IMR-90 (cell line): Measurements from ENCODE around the gene WBP1L. TPM values are rescaled to one million over a fixed set of nuclear protein-coding genes. Genes with fewer than 3 reads are reported as not detected.

Source experiments
- ATAC-seq: fragments of 200-7000 bp; cut with Tn5 transposase; 2 replicates; pipeline ENCODE4 v1.9.1; 2020; ENCODE audit warnings: low read depth, mild to moderate bottlenecking, moderate library complexity
- BruUV-seq: library from RNA; stranded (reverse); fragments of 400-500 nt; replicated peaks from 2 replicates; lab custom pipeline; 2021; lab: Mats Ljungman, UMichigan
- CTCF ChIA-PET: fragments of 300-600 bp; formaldehyde crosslinking; extraction: SDS; loops from one replicate; lab custom pipeline; 2021; ENCODE audit warnings: antibody characterized with exemption; lab: Yijun Ruan, JAX
- POLR2A ChIA-PET: fragments of 300-600 bp; sonication (Branson Sonifier 250); formaldehyde crosslinking; loops from one replicate; lab custom pipeline; 2022; ENCODE audit warnings: antibody characterized with exemption; ENCODE audit not compliant: unreplicated experiment; lab: Charles Lee
- DNase-seq: peaks from one replicate; pipeline ENCODE4 v3.0.0; 2013
- H2AFZ ChIP-seq: replicated peaks from 2 replicates; pipeline ENCODE3; 2013; ENCODE audit warnings: low read length, mild to moderate bottlenecking; ENCODE audit not compliant: poor library complexity
- H2AK5ac ChIP-seq: 2 replicates; pipeline ENCODE4 v1.6.1; 2013; ENCODE audit warnings: low read depth, low read length, inconsistent platforms
- H2AK9ac ChIP-seq: replicated peaks from 2 replicates; pipeline ENCODE3; 2013; ENCODE audit warnings: mild to moderate bottlenecking, low read depth, low read length, moderate library complexity; ENCODE audit not compliant: poor library complexity
- H2BK120ac ChIP-seq: 2 replicates; pipeline ENCODE4 v1.6.1; 2013; ENCODE audit warnings: low read depth, low read length, inconsistent platforms
- H2BK15ac ChIP-seq: 3 replicates; pipeline ENCODE4 v1.6.1; 2013; ENCODE audit warnings: low read depth, low read length, inconsistent platforms
- H2BK20ac ChIP-seq: 2 replicates; pipeline ENCODE4 v1.6.1; 2013; ENCODE audit warnings: low read depth, mild to moderate bottlenecking, inconsistent platforms, low read length, moderate library complexity
- H2BK5ac ChIP-seq: 2 replicates; pipeline ENCODE4 v1.6.1; 2013; ENCODE audit warnings: mild to moderate bottlenecking, low read depth, low read length, inconsistent platforms; ENCODE audit not compliant: poor library complexity, severe bottlenecking
- H3K14ac ChIP-seq: replicated peaks from 2 replicates; pipeline ENCODE4 v1.6.1; 2013; ENCODE audit warnings: low read depth, low read length, inconsistent platforms
- H3K18ac ChIP-seq: 2 replicates; pipeline ENCODE4 v1.6.1; 2013; ENCODE audit warnings: low read depth, low read length, control low read depth
- H3K23ac ChIP-seq: 2 replicates; pipeline ENCODE4 v1.6.1; 2013; ENCODE audit warnings: low read depth, low read length, inconsistent platforms
- H3K27ac ChIP-seq: 2 replicates; pipeline ENCODE4 v1.5.1; 2013; ENCODE audit warnings: mild to moderate bottlenecking, control low read depth, low read length; ENCODE audit not compliant: insufficient read depth
- H3K27me3 ChIP-seq: 2 replicates; pipeline ENCODE4 v1.6.1; 2013; ENCODE audit warnings: low read length; ENCODE audit not compliant: control insufficient read depth, insufficient read depth
- H3K36me3 ChIP-seq: 2 replicates; pipeline ENCODE4 v1.6.1; 2013; ENCODE audit warnings: low read length, mixed read lengths; ENCODE audit not compliant: control insufficient read depth, insufficient read depth
- H3K4ac ChIP-seq: 2 replicates; pipeline ENCODE4 v1.6.1; 2013; ENCODE audit warnings: low read depth, low read length, inconsistent platforms
- H3K4me1 ChIP-seq: 2 replicates; pipeline ENCODE4 v1.6.1; 2013; ENCODE audit warnings: low read length, mixed read lengths; ENCODE audit not compliant: control insufficient read depth, insufficient read depth
- H3K4me2 ChIP-seq: 2 replicates; pipeline ENCODE4 v1.6.1; 2013; ENCODE audit warnings: low read depth, mild to moderate bottlenecking, control low read depth, low read length, moderate library complexity
- H3K4me3 ChIP-seq: 2 replicates; pipeline ENCODE4 v1.5.1; 2013; ENCODE audit warnings: low read depth, mild to moderate bottlenecking, control low read depth, low read length, moderate library complexity; ENCODE audit not compliant: insufficient read depth
- H3K56ac ChIP-seq: 2 replicates; pipeline ENCODE4 v1.6.1; 2013; ENCODE audit warnings: low read length, inconsistent platforms; ENCODE audit not compliant: insufficient read depth; ENCODE audit errors: extremely low read depth
- H3K79me1 ChIP-seq, 2 experiments: 2 replicates each; pipeline ENCODE4 v1.6.1; 2013; ENCODE audit warnings: low read length in 2 of 2, inconsistent platforms in 1 of 2, low read depth in 1 of 2
- H3K9ac ChIP-seq: 2 replicates; pipeline ENCODE4 v1.6.1; 2013; ENCODE audit warnings: low read depth, low read length, control low read depth
- H3K9me1 ChIP-seq: 2 replicates; pipeline ENCODE4 v1.6.1; 2013; ENCODE audit warnings: low read length, inconsistent platforms; ENCODE audit not compliant: insufficient read depth
- H3K9me3 ChIP-seq: 2 replicates; pipeline ENCODE4 v1.6.1; 2013; ENCODE audit warnings: low read length; ENCODE audit not compliant: control insufficient read depth, insufficient read depth
- H4K20me1 ChIP-seq: 2 replicates; pipeline ENCODE4 v1.6.1; 2013; ENCODE audit warnings: low read length, inconsistent platforms; ENCODE audit not compliant: insufficient read depth
- H4K5ac ChIP-seq: 2 replicates; pipeline ENCODE4 v1.6.1; 2013; ENCODE audit warnings: mild to moderate bottlenecking, low read depth, low read length, control low read depth
- H4K8ac ChIP-seq, 2 experiments: 2 replicates each; pipeline ENCODE4 v1.6.1; 2013; ENCODE audit warnings: low read depth in 2 of 2, low read length in 2 of 2, control low read depth in 1 of 2, inconsistent platforms in 1 of 2
- H4K91ac ChIP-seq: 2 replicates; pipeline ENCODE4 v1.6.1; 2013; ENCODE audit warnings: low read depth, low read length, inconsistent platforms; ENCODE audit not compliant: insufficient read depth
- CEBPB ChIP-seq: IDR thresholded peaks from 2 replicates; pipeline ENCODE4 v1.6.1; 2012; ENCODE audit warnings: low read depth, low read length, improper control_type of control experiment
- CHD1 ChIP-seq: IDR thresholded peaks from 2 replicates; pipeline ENCODE4 v1.6.1; 2012; ENCODE audit warnings: low read depth, low read length, improper control_type of control experiment
- MXI1 ChIP-seq: IDR thresholded peaks from 2 replicates; pipeline ENCODE4 v1.6.1; 2012; ENCODE audit warnings: low read depth, mild to moderate bottlenecking, low read length, moderate library complexity, borderline replicate concordance
- RCOR1 ChIP-seq: IDR thresholded peaks from 2 replicates; pipeline ENCODE4 v1.6.1; 2012; ENCODE audit warnings: mild to moderate bottlenecking, low read length, improper control_type of control experiment; ENCODE audit not compliant: insufficient replicate concordance
- WGBS, 2 experiments: methylation state at CpG; one replicate each; pipeline versions ENCODE4 v1.1.5 to v1.1.7; 2013; ENCODE audit warnings: missing lambda C conversion rate in 2 of 2; ENCODE audit not compliant: insufficient read length in 1 of 2; ENCODE audit errors: extremely low coverage in 2 of 2; 5-methylcytosine and 5-hydroxymethylcytosine counted together
- dilution Hi-C: fragments of 300-500 bp; cut with HindIII; formaldehyde crosslinking; loops from one replicate; pipeline ENCODE4 v1.14.3; 2018; ENCODE audit warnings: low sequenced_read_pairs; ENCODE audit not compliant: unreplicated experiment
- in situ Hi-C: fragments of 300-500 bp; cut with MboI; formaldehyde crosslinking; loops from 3 replicates; pipeline ENCODE4 v1.14.3; 2019; ENCODE audit warnings: low sequenced_read_pairs, inconsistent platforms, mixed read lengths
- intact Hi-C: fragments of 100-400 bp; cut with micrococcal nuclease; formaldehyde crosslinking; loops from 2 replicates; pipeline ENCODE4 v1.10.0; 2022
- polyA plus RNA-seq, 3 experiments: library from polyadenylated mRNA; depleted of rRNA; stranded (reverse); fragments of >200 nt; gene quantifications; 2 replicates each; pipeline ENCODE4 v1.2.3, GENCODE V29; 2012; ENCODE audit warnings: low replicate concordance in 1 of 3
- total RNA-seq: library from RNA; depleted of rRNA; stranded (reverse); fragments of >200 nt; gene quantifications from 2 replicates; pipeline ENCODE4 v1.2.3, GENCODE V29; 2012

WBP1L gene
- total and polyA plus RNA-seq, 2 of the 4 experiments (the other 2 are of a cell fraction): 20.7 to 31.0 TPM

DNA sequence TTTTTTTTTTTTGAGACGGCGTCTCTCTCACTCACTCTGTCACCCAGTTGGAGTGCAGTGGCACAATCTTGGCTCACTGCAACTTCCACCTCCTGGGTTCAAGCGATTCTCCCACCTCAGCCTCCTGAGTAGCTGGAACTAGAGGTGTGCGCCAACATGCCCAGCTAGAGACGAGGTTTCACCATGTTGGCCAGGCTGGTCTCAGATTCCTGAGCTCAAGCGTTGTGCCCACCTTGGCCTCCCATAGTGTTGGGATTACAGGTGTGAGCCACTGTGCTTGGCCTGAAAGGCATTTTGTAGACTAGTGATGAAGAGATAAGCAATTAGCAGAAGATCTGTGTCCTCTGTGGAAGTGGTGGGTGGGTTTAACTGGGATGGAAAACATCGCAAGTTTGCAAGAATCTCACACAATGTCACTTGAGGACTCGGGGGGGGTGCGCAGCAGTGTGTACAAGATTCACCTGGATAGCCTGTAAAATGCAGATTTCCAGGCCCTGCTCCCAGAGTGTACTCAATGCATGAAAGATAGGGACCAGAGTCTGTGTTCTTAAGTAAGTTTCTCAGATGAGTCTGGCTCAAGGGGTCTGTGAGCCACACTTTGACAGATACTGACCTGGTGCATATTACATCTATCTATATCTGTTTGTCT, 82.5 kb downstream of the WBP1L start:
- DNase-seq: no peak

More for the DNA sequence above, 82.5 kb downstream of the WBP1L start:
- CTCF ChIA-PET: interaction anchor here (0.6 kb wide), 1 partner anchor 656 kb away, joined by 3 read pairs; no protein-coding TSS in a partner anchor
- H4K5ac ChIP-seq: no peak overlapping the region
- no peaks in the 10 kb centered on the region for H3K9me1 ChIP-seq
- dilution Hi-C loops (no loop called here), in situ Hi-C loops (no loop called here), intact Hi-C loops (no loop called here)
- H2BK20ac ChIP-seq: no peak overlapping the region
- H3K4me1 ChIP-seq: no peaks in the 10 kb centered on the region
- no peaks in the 10 kb centered on the region for H3K36me3 ChIP-seq
- H3K23ac ChIP-seq: no peak overlapping the region
- no peaks in the 10 kb centered on the region for H3K79me1 ChIP-seq
- no peak overlapping the region for H4K91ac ChIP-seq
- peaks cover 4% of the 10 kb centered on the region for H3K27me3 ChIP-seq
- ATAC-seq: no peak
- no TSS peak for BruUV-seq
- H3K9me3 ChIP-seq: no peaks in the 10 kb centered on the region
- H2AK5ac ChIP-seq: no peak overlapping the region
- H3K4ac ChIP-seq: no peak overlapping the region
- no peak overlapping the region for H4K8ac ChIP-seq
- no peak for TF ChIP-seq CEBPB
- no peak for TF ChIP-seq RCOR1
- TF ChIP-seq MXI1: no peak
- no peak for TF ChIP-seq CHD1
- H3K4me3 ChIP-seq: no peak overlapping the region
- H2BK15ac ChIP-seq: no peak overlapping the region
- no peak overlapping the region for H3K4me2 ChIP-seq
- no peak overlapping the region for H2BK5ac ChIP-seq
- WGBS, 2 experiments: 95% methylated on average over 3 of the region's 9 CpGs; no CpG with 5 or more reads in 1 of the 2 experiments
- no peak overlapping the region for H2BK120ac ChIP-seq
- H3K14ac ChIP-seq: no peak overlapping the region
- H2AK9ac ChIP-seq: no peak overlapping the region
- no peak overlapping the region for H3K18ac ChIP-seq
- no peak overlapping the region for H3K56ac ChIP-seq
- POLR2A ChIA-PET: no interaction called here
- H3K27ac ChIP-seq: no peak overlapping the region
- H4K20me1 ChIP-seq: no peaks in the 10 kb centered on the region
- H3K9ac ChIP-seq: no peak overlapping the region
- H2AFZ ChIP-seq: no peak overlapping the region
